BJ (cell line): ENCODE measurements around the gene CSF1. TPM values are rescaled to one million over a fixed set of nuclear protein-coding genes. Genes with fewer than 3 reads are reported as not detected.
"Not testable (repeated sequence)": the region's sequence is repeated elsewhere in the genome, so short reads cannot be mapped to it uniquely, and the experiment has no call there.

Experiments used
- CTCF ChIA-PET: fragments of 350-600 bp; formaldehyde crosslinking; extraction: SDS; loops from one replicate; lab custom pipeline; 2021; ENCODE audit warnings: antibody characterized with exemption, inconsistent platforms; lab: Yijun Ruan, JAX
- POLR2A ChIA-PET: fragments of 300-600 bp; sonication (Branson Sonifier 250); formaldehyde crosslinking; extraction: SDS; loops from one replicate; lab custom pipeline; 2021; ENCODE audit warnings: antibody characterized with exemption; lab: Charles Lee
- DNase-seq: peaks from one replicate; pipeline ENCODE4 v3.0.0-alpha.2; 2011; ENCODE audit warnings: low read depth
- H3K27me3 ChIP-seq: 2 replicates; pipeline ENCODE4 v1.6.0; 2011; ENCODE audit warnings: low read length; ENCODE audit not compliant: control insufficient read depth, insufficient read depth
- H3K36me3 ChIP-seq: 2 replicates; pipeline ENCODE4 v1.5.1; 2011; ENCODE audit warnings: low read length; ENCODE audit not compliant: control insufficient read depth, insufficient read depth
- H3K4me3 ChIP-seq: 2 replicates; pipeline ENCODE4 v1.5.1; 2011; ENCODE audit warnings: low read depth, mild to moderate bottlenecking, control low read depth, low read length
- CTCF ChIP-seq: IDR thresholded peaks from 2 replicates; pipeline ENCODE4 v1.5.1; 2011; ENCODE audit warnings: low read depth, mild to moderate bottlenecking, control low read depth, inconsistent platforms, low read length, moderate library complexity; ENCODE audit not compliant: insufficient read depth
- polyA plus RNA-seq: library from polyadenylated mRNA; depleted of rRNA; stranded (reverse); fragments of >200 nt; gene quantifications from 2 replicates; pipeline ENCODE4 v1.2.3, GENCODE V29; 2011

Gene CSF1
- polyA plus RNA-seq, 1 experiment = 48.4 TPM

- CTCF ChIA-PET = interaction anchor here (0.7 to 1.6 kb wide), 10 partner anchors 10 to 106 kb away, joined by 3 to 17 read pairs (median 4); partner anchors contain the start of gene AHCYL1
- POLR2A ChIA-PET = interaction anchor here (0.5 to 0.9 kb wide), 2 partner anchors 108 to 114 kb away, joined by 3 to 10 read pairs; partner anchors contain the start of gene AHCYL1
- DNase-seq = peak; percentile 87
- H3K36me3 ChIP-seq = no peaks in the 10 kb centered on the region
- H3K27me3 ChIP-seq = no peaks in the 10 kb centered on the region
- no peak overlapping the region for H3K4me3 ChIP-seq
- peak; percentile 53 for TF ChIP-seq CTCF
Observed at GRCh38 chr1:109877317-109877771, 33.3 kb upstream of the CSF1 start.

- DNase-seq = no peak
- ChIA-PET CTCF (interaction anchor here (1.2 to 1.6 kb wide), 7 partner anchors 9 to 106 kb away, joined by 4 to 17 read pairs (median 4); partner anchors contain the start of gene AHCYL1), POLR2A (interaction anchor here (0.5 kb wide), 1 partner anchor 114 kb away, joined by 10 read pairs; no protein-coding TSS in a partner anchor)
- Histone ChIP-seq H3K36me3 (no peaks in the 10 kb centered on the region), H3K27me3 (no peaks in the 10 kb centered on the region), H3K4me3 (no peak overlapping the region)
- no peak for TF ChIP-seq CTCF
Observed at GRCh38 chr1:109877776-109878175, 32.9 kb upstream of the CSF1 start.

GRCh38 chr1:109878531-109879104, 32.0 kb upstream of the CSF1 start:
- ChIA-PET CTCF (interaction anchor here (1.6 to 2.0 kb wide), 2 partner anchors 101 to 106 kb away, joined by 7 to 8 read pairs; partner anchors contain the start of gene AHCYL1), POLR2A (no interaction called here)
- no peak for DNase-seq

GRCh38 chr1:109879371-109879770, 31.3 kb upstream of the CSF1 start:
- H3K36me3 ChIP-seq, H3K4me3 ChIP-seq, DNase-seq, POLR2A ChIA-PET, H3K27me3 ChIP-seq: not testable (repeated sequence)
- CTCF ChIA-PET = interaction anchor here (1.5 to 2.0 kb wide), 3 partner anchors 100 to 105 kb away, joined by 3 to 8 read pairs (median 7); partner anchors contain the start of gene AHCYL1

More at GRCh38 chr1:109878531-109879104, 32.0 kb upstream of the CSF1 start:
- Histone ChIP-seq H3K36me3 (no peaks in the 10 kb centered on the region), H3K4me3 (no peak overlapping the region), H3K27me3 (no peaks in the 10 kb centered on the region)
- TF ChIP-seq CTCF = no peak

- no peaks in the 10 kb centered on the region for H3K27me3 ChIP-seq
- no peak overlapping the region for H3K4me3 ChIP-seq
- no peak for TF ChIP-seq CTCF
- ChIA-PET POLR2A (no interaction called here), CTCF (interaction anchor here (1.1 to 2.0 kb wide), 4 partner anchors 97 to 105 kb away, joined by 3 to 8 read pairs (median 6); partner anchors contain the start of gene AHCYL1)
- no peaks in the 10 kb centered on the region for H3K36me3 ChIP-seq
- no peak for DNase-seq
Observed at GRCh38 chr1:109879881-109880525, 30.6 kb upstream of the CSF1 start.
